H9 (cell line): ENCODE results near the gene GGCT. TPM values are rescaled to one million over a fixed set of nuclear protein-coding genes. Genes with fewer than 3 reads are reported as not detected.

ENCODE experiments used
- DNase-seq: peaks from one replicate; pipeline ENCODE4 v3.0.0-alpha.2; 2017
- H2AFZ ChIP-seq: one replicate; pipeline ENCODE4 v1.6.1; 2013; ENCODE audit warnings: mild to moderate bottlenecking, low read length, control low read depth, moderate library complexity
- H2AK5ac ChIP-seq: 2 replicates; pipeline ENCODE4 v1.6.1; 2013; ENCODE audit warnings: low read length, control low read depth, mixed read lengths; ENCODE audit not compliant: insufficient read length
- H2BK120ac ChIP-seq: one replicate; pipeline ENCODE4 v1.6.1; 2013; ENCODE audit warnings: low read depth, mild to moderate bottlenecking, low read length, control low read depth, inconsistent platforms; ENCODE audit not compliant: poor library complexity, severe bottlenecking
- H2BK12ac ChIP-seq: 2 replicates; pipeline ENCODE4 v1.6.1; 2013; ENCODE audit warnings: low read length, control low read depth, mixed read lengths, low read depth; ENCODE audit not compliant: insufficient read length
- H2BK15ac ChIP-seq: 2 replicates; pipeline ENCODE4 v1.6.1; 2013; ENCODE audit warnings: low read depth, low read length, control low read depth
- H2BK20ac ChIP-seq: one replicate; pipeline ENCODE4 v1.6.1; 2013; ENCODE audit warnings: low read depth, mild to moderate bottlenecking, low read length, control low read depth, inconsistent platforms; ENCODE audit not compliant: poor library complexity, severe bottlenecking
- H2BK5ac ChIP-seq: 2 replicates; pipeline ENCODE4 v1.6.1; 2013; ENCODE audit warnings: low read length, control low read depth, mixed read lengths; ENCODE audit not compliant: insufficient read length
- H3K14ac ChIP-seq: 2 replicates; pipeline ENCODE4 v1.6.1; 2013; ENCODE audit warnings: low read length, control low read depth; ENCODE audit not compliant: insufficient read depth
- H3K18ac ChIP-seq: 2 replicates; pipeline ENCODE4 v1.6.1; 2013; ENCODE audit warnings: low read depth, mild to moderate bottlenecking, mixed read lengths, low read length, control low read depth; ENCODE audit not compliant: insufficient read length
- H3K23ac ChIP-seq: 2 replicates; pipeline ENCODE4 v1.6.1; 2013; ENCODE audit warnings: low read length, control low read depth, mixed read lengths, low read depth; ENCODE audit not compliant: insufficient read length
- H3K23me2 ChIP-seq: 2 replicates; pipeline ENCODE4 v1.6.1; 2013; ENCODE audit warnings: low read depth, mild to moderate bottlenecking, mixed read lengths, low read length, control low read depth; ENCODE audit not compliant: insufficient read length, poor library complexity, severe bottlenecking
- H3K27ac ChIP-seq: 2 replicates; pipeline ENCODE4 v1.5.1; 2013; ENCODE audit warnings: low read length, control low read depth, mixed read lengths, low read depth; ENCODE audit not compliant: insufficient read length
- H3K27me3 ChIP-seq: 2 replicates; pipeline ENCODE4 v1.6.1; 2013; ENCODE audit warnings: low read length, control low read depth, inconsistent platforms; ENCODE audit not compliant: insufficient read depth
- H3K4ac ChIP-seq: 2 replicates; pipeline ENCODE4 v1.6.1; 2013; ENCODE audit warnings: low read depth, mild to moderate bottlenecking, control low read depth, inconsistent platforms, low read length, moderate library complexity
- H3K4me1 ChIP-seq: 2 replicates; pipeline ENCODE4 v1.6.1; 2013; ENCODE audit warnings: low read length, control low read depth, inconsistent platforms; ENCODE audit not compliant: insufficient read depth
- H3K4me2 ChIP-seq: 2 replicates; pipeline ENCODE4 v1.6.1; 2013; ENCODE audit warnings: low read length, control low read depth, mixed read lengths; ENCODE audit not compliant: insufficient read length, insufficient read depth
- H3K56ac ChIP-seq: 2 replicates; pipeline ENCODE4 v1.6.1; 2013; ENCODE audit warnings: low read depth, mild to moderate bottlenecking, mixed read lengths, low read length, control low read depth; ENCODE audit not compliant: insufficient read length
- H3K79me1 ChIP-seq: 2 replicates; pipeline ENCODE4 v1.6.1; 2013; ENCODE audit warnings: low read depth, mild to moderate bottlenecking, moderate library complexity, low read length, control low read depth, inconsistent platforms; ENCODE audit not compliant: insufficient read depth, poor library complexity, severe bottlenecking
- H3K79me2 ChIP-seq: 2 replicates; pipeline ENCODE4 v1.6.1; 2013; ENCODE audit warnings: low read length, control low read depth, inconsistent platforms; ENCODE audit not compliant: insufficient read depth
- H3K9ac ChIP-seq: 2 replicates; pipeline ENCODE4 v1.6.1; 2013; ENCODE audit warnings: low read length, control low read depth, mixed read lengths; ENCODE audit not compliant: insufficient read length; ENCODE audit errors: extremely low read depth
- H3K9me3 ChIP-seq: one replicate; pipeline ENCODE4 v1.6.1; 2013; ENCODE audit warnings: low read depth, low read length, inconsistent platforms; ENCODE audit not compliant: control insufficient read depth
- H3T11ph ChIP-seq: one replicate; pipeline ENCODE4 v1.6.1; 2013; ENCODE audit warnings: mild to moderate bottlenecking, low read length, control low read depth, inconsistent platforms
- H4K20me1 ChIP-seq: one replicate; pipeline ENCODE4 v1.6.1; 2013; ENCODE audit not compliant: control insufficient read depth, insufficient read length, insufficient read depth
- H4K5ac ChIP-seq: 2 replicates; pipeline ENCODE4 v1.6.1; 2013; ENCODE audit warnings: low read depth, mild to moderate bottlenecking, mixed read lengths, low read length, control low read depth; ENCODE audit not compliant: insufficient read length
- H4K8ac ChIP-seq: replicated peaks from 2 replicates; pipeline ENCODE4 v1.6.1; 2013; ENCODE audit warnings: low read length, control low read depth, mixed read lengths, low read depth; ENCODE audit not compliant: insufficient read length
- H4K91ac ChIP-seq: 2 replicates; pipeline ENCODE4 v1.6.1; 2013; ENCODE audit warnings: low read depth, mild to moderate bottlenecking, moderate library complexity, mixed read lengths, low read length, control low read depth; ENCODE audit not compliant: insufficient read length
- H3K27ac Mint-ChIP-seq, 3 experiments: 2 replicates in 2 of 3; 3 replicates in 1 of 3; pipeline ENCODE4 v1.8.0; 2020 to 2021; ENCODE audit warnings: mixed read lengths in 3 of 3, mild to moderate bottlenecking in 1 of 3, moderate library complexity in 1 of 3
- H3K27me3 Mint-ChIP-seq: 2 replicates; pipeline ENCODE4 v1.8.0; 2021; ENCODE audit warnings: low read depth, mild to moderate bottlenecking, moderate library complexity, mixed read lengths
- H3K36me3 Mint-ChIP-seq, 3 experiments: 2 replicates in 2 of 3; 3 replicates in 1 of 3; pipeline ENCODE4 v1.8.0; 2020 to 2021; ENCODE audit warnings: low read depth in 3 of 3, mixed read lengths in 3 of 3; ENCODE audit not compliant: insufficient read depth in 1 of 3
- H3K4me1 Mint-ChIP-seq, 2 experiments: 2 replicates each; pipeline ENCODE4 v1.8.0; 2020; ENCODE audit warnings: mixed read lengths in 2 of 2
- H3K4me3 Mint-ChIP-seq, 2 experiments: 2 replicates in 1 of 2; 3 replicates in 1 of 2; pipeline ENCODE4 v1.8.0; 2020 to 2021; ENCODE audit warnings: mild to moderate bottlenecking in 2 of 2, mixed read lengths in 2 of 2, moderate library complexity in 1 of 2
- H3K9me3 Mint-ChIP-seq, 2 experiments: 2 replicates in 1 of 2; 3 replicates in 1 of 2; pipeline ENCODE4 v1.8.0; 2020; ENCODE audit warnings: mild to moderate bottlenecking in 2 of 2, mixed read lengths in 2 of 2, moderate library complexity in 1 of 2
- WGBS: extraction: QIAGEN DNeasy Blood & Tissue Kit; methylation state at CpG from one replicate; pipeline ENCODE4 v1.1.7; 2013; ENCODE audit warnings: missing lambda C conversion rate, low lambda C conversion rate, mixed read lengths; ENCODE audit not compliant: insufficient read length; ENCODE audit errors: extremely low coverage; 5-methylcytosine and 5-hydroxymethylcytosine counted together
- total RNA-seq: library from RNA; stranded (reverse); gene quantifications from 2 replicates; pipeline ENCODE4 v1.2.1, GENCODE V29; 2021
- TF ChIP-seq, protein P1 (sequence below): fragments of 200-600 bp; sonication (generic); conservative IDR thresholded peaks from 3 replicates; pipeline ENCODE4 v1.8.0; 2021; ENCODE audit warnings: antibody characterized with exemption, mild to moderate bottlenecking

GGCT gene
- total RNA-seq, 1 experiment from 2014 or later, result 84.9 TPM

DNA sequence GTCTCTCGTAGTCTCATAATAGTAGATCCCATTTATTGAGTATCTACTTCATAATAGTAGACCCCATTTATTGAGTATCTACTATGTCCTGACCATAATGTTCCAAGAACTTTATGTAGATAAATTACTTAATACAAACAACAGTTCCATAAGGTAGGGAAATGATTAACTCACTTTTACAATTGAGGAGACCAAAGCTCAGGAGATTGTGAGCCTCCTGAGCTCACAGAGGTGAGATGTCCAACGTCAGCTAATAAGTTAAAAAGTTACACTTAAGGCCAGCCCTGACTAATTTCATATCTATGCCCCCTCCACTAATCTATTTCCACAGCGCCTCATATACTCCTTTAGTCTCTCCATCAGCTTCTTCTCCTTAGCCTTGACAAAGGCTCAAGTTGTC lies 17.5 kb upstream of the GGCT start:
- Mint-ChIP-seq H3K4me1 (peaks cover 10 to 14% of the 10 kb centered on the region in 2 experiments), H3K27me3 (peaks cover 3% of the 10 kb centered on the region; the same call in 1 of the 2 replicates), H3K4me3 (no peak overlapping the region), H3K9me3 (no peaks in the 10 kb centered on the region), H3K27ac (no peak overlapping the region), H3K36me3 (no peaks in the 10 kb centered on the region)
- H3K9me3 ChIP-seq, result no peaks in the 10 kb centered on the region
- H3K4ac ChIP-seq, result no peak overlapping the region
- H3K14ac ChIP-seq, result no peak overlapping the region
- no peaks in the 10 kb centered on the region; the same call in 1 of the 2 replicates for H3K4me1 ChIP-seq
- H3K4me2 ChIP-seq, result no peak overlapping the region
- no peak overlapping the region for H3K56ac ChIP-seq
- no peak for DNase-seq
- WGBS, result no CpG with 5 or more reads among the region's 3 CpGs
- no peak overlapping the region for H2BK20ac ChIP-seq
- H3K79me1 ChIP-seq, result no peaks in the 10 kb centered on the region
- H3T11ph ChIP-seq, result no peak overlapping the region
- H3K9ac ChIP-seq, result no peak overlapping the region
- H2AFZ ChIP-seq, result no peak overlapping the region
- TF ChIP-seq, protein P1, sequence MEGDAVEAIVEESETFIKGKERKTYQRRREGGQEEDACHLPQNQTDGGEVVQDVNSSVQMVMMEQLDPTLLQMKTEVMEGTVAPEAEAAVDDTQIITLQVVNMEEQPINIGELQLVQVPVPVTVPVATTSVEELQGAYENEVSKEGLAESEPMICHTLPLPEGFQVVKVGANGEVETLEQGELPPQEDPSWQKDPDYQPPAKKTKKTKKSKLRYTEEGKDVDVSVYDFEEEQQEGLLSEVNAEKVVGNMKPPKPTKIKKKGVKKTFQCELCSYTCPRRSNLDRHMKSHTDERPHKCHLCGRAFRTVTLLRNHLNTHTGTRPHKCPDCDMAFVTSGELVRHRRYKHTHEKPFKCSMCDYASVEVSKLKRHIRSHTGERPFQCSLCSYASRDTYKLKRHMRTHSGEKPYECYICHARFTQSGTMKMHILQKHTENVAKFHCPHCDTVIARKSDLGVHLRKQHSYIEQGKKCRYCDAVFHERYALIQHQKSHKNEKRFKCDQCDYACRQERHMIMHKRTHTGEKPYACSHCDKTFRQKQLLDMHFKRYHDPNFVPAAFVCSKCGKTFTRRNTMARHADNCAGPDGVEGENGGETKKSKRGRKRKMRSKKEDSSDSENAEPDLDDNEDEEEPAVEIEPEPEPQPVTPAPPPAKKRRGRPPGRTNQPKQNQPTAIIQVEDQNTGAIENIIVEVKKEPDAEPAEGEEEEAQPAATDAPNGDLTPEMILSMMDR, result no peak
- H3K27me3 ChIP-seq, result no peaks in the 10 kb centered on the region
- H3K23me2 ChIP-seq, result no peaks in the 10 kb centered on the region
- no peak overlapping the region for H2BK12ac ChIP-seq
- H4K5ac ChIP-seq, result no peak overlapping the region
- no peaks in the 10 kb centered on the region for H4K20me1 ChIP-seq
- no peak overlapping the region for H2BK5ac ChIP-seq
- no peak overlapping the region for H3K23ac ChIP-seq
- H3K18ac ChIP-seq, result no peak overlapping the region
- no peaks in the 10 kb centered on the region for H3K79me2 ChIP-seq
- H2BK120ac ChIP-seq, result no peak overlapping the region
- H3K27ac ChIP-seq, result no peak overlapping the region
- no peak overlapping the region for H4K8ac ChIP-seq
- H4K91ac ChIP-seq, result no peak overlapping the region
- no peak overlapping the region for H2BK15ac ChIP-seq
- no peak overlapping the region for H2AK5ac ChIP-seq
